Uterus (tissue), 4 donors: Measurements from ENCODE around the gene MAL. TPM values are rescaled to one million over a fixed set of nuclear protein-coding genes. Genes with fewer than 3 reads are reported as not detected.

Experiments
- DNase-seq, 2 donors: peaks; one replicate each; pipeline ENCODE4 v3.0.0-alpha.2; 2019 to 2020
- H3K27ac ChIP-seq, 2 donors: fragments of 200-600 bp; sonication (generic); 1 replicate in 1 of 2; 2 replicates in 1 of 2; pipeline ENCODE4 v1.5.1; 2016 to 2018
- H3K27me3 ChIP-seq, 2 donors: fragments of 200-600 bp; sonication (generic); one replicate each; pipeline ENCODE4 v1.5.1; 2018 to 2019; ENCODE audit warnings: control low read depth in 1 of 2
- H3K36me3 ChIP-seq, 2 donors: fragments of 200-600 bp; sonication (generic); one replicate each; pipeline ENCODE4 v1.5.1; 2019; ENCODE audit warnings: control low read depth in 1 of 2
- H3K4me1 ChIP-seq, 2 donors: fragments of 200-600 bp; sonication (generic); one replicate each; pipeline ENCODE4 v1.5.1; 2018 to 2019; ENCODE audit warnings: control low read depth in 1 of 2
- H3K4me3 ChIP-seq, 2 donors: fragments of 200-600 bp; sonication (generic); 1 replicate in 1 of 2; 2 replicates in 1 of 2; pipeline ENCODE4 v1.5.1; 2018 to 2019; ENCODE audit warnings: mild to moderate bottlenecking in 1 of 2
- H3K9me3 ChIP-seq, 2 donors: fragments of 200-600 bp; sonication (generic); one replicate each; pipeline ENCODE4 v1.5.1; 2019; ENCODE audit warnings: control low read depth in 1 of 2
- CTCF ChIP-seq, 4 experiments: fragments of 200-600 bp in 2 of 4; fragments of 450-650 bp in 2 of 4; sonication (generic) in 2 of 4; IDR thresholded peaks; one replicate each; pipeline ENCODE4 v1.5.1; 2016 to 2019; ENCODE audit warnings: antibody characterized with exemption in 4 of 4, mild to moderate bottlenecking in 2 of 4, moderate library complexity in 1 of 4
- POLR2A ChIP-seq, 2 donors: fragments of 450-650 bp; IDR thresholded peaks; one replicate each; pipeline ENCODE4 v1.6.1; 2016; ENCODE audit warnings: antibody characterized with exemption in 2 of 2, mild to moderate bottlenecking in 1 of 2, moderate library complexity in 1 of 2
- intact Hi-C: fragments of 100-400 bp; cut with DNase I; formaldehyde crosslinking; loops from one replicate; pipeline ENCODE4 v1.15.1; 2023; ENCODE audit warnings: low total_unique reads
- total RNA-seq, 4 donors: library from RNA; depleted of rRNA in 3 of 4; stranded (reverse); fragments of >200 nt in 3 of 4; gene quantifications; one replicate each; pipeline versions ENCODE4 v1.1.0 to v1.2.4, GENCODE V29; 2014 to 2023
- donor health status: DM: yes; HTN: yes; CAD: no.

The MAL gene
- total RNA-seq, 4 donors from 2014 or later: 0.29 to 1.7 (median 1.6) TPM; not detected in 1

DNA sequence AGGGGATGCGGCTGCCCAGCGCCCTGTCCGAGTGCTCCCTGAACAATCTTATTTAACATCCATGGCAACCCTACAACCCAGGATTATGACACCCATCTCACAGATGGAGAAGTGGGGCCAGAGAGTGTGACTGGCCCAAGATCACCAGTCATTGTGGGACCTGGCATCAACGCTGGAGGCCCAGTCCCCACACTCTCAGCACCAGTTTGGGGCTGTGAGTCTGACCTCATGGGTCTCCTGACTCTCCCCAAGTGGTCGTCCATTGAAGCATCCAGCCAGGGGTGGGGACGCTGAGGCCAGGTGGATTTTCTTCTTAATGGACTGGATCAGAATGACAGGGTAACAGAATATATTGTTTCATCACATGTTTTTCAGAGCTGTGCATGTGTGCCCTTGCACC is 24.5 kb downstream of the MAL start:
- no peaks in the 10 kb centered on the region for H3K27me3 ChIP-seq
- DNase-seq: no peak
- intact Hi-C loops: no loop called here
- no peak overlapping the region for H3K4me3 ChIP-seq
- TF ChIP-seq POLR2A (IDR thresholded peaks at IDR 0.05) (no peak), CTCF (IDR thresholded peaks at IDR 0.05) (no peak)
- no peaks in the 10 kb centered on the region for H3K4me1 ChIP-seq
- no peak overlapping the region for H3K27ac ChIP-seq
- no peaks in the 10 kb centered on the region for H3K36me3 ChIP-seq
- H3K9me3 ChIP-seq: no peaks in the 10 kb centered on the region

- DNase-seq: no peak
- H3K27me3 ChIP-seq: no peaks in the 10 kb centered on the region
These were observed 25.1 kb downstream of the MAL start for GRCh38 chr2:95050385-95051300.

GRCh38 chr2:95051626-95052025 is 26.1 kb downstream of the MAL start:
- intact Hi-C loops: no loop called here
- no peaks in the 10 kb centered on the region for H3K27me3 ChIP-seq
- TF ChIP-seq POLR2A (IDR thresholded peaks at IDR 0.05) (no peak), CTCF (IDR thresholded peaks at IDR 0.05) (no peak)
- no peak overlapping the region for H3K4me3 ChIP-seq
- no peak overlapping the region for H3K27ac ChIP-seq
- no peaks in the 10 kb centered on the region for H3K36me3 ChIP-seq
- no peak for DNase-seq
- H3K4me1 ChIP-seq: no peaks in the 10 kb centered on the region
- no peaks in the 10 kb centered on the region for H3K9me3 ChIP-seq

More at GRCh38 chr2:95050385-95051300, 25.1 kb downstream of the MAL start:
- intact Hi-C loops: no loop called here
- Histone ChIP-seq H3K4me1 (no peaks in the 10 kb centered on the region), H3K4me3 (no peak overlapping the region), H3K27ac (no peak overlapping the region), H3K36me3 (no peaks in the 10 kb centered on the region), H3K9me3 (no peaks in the 10 kb centered on the region)
- TF ChIP-seq POLR2A (IDR thresholded peaks at IDR 0.05) (no peak), CTCF (IDR thresholded peaks at IDR 0.05) (no peak)

DNA sequence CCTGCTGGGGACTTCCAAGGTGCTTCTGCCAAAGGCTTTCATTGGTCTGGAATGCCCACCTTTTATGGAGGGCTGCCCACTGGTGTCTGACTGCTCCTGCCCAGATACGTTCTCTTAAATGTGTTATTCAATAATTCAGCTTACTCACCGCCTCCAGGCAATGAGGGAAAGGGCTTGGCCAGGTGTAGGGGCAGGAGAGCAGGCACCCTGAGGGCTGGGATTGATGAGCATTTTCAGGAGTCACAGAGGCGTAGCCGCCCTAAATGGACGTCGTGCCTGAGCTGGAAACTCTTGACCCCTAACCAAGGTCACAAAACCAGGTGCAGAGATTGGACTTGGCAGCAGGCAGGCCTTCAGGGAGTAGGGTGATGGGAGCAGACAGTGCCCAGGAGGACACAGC is 26.8 kb downstream of the MAL start:
- H3K4me1 ChIP-seq: no peaks in the 10 kb centered on the region
- H3K4me3 ChIP-seq: no peak overlapping the region
- H3K36me3 ChIP-seq: no peaks in the 10 kb centered on the region
- no peaks in the 10 kb centered on the region for H3K27me3 ChIP-seq
- intact Hi-C loops: no loop called here
- DNase-seq: no peak
- TF ChIP-seq CTCF (IDR thresholded peaks at IDR 0.05) (no peak), POLR2A (IDR thresholded peaks at IDR 0.05) (no peak)
- H3K27ac ChIP-seq: no peak overlapping the region
- no peaks in the 10 kb centered on the region for H3K9me3 ChIP-seq

- TF ChIP-seq CTCF (IDR thresholded peaks at IDR 0.05): no peak
- TF ChIP-seq POLR2A (IDR thresholded peaks at IDR 0.05): no peak
- no peaks in the 10 kb centered on the region for H3K4me1 ChIP-seq
- H3K9me3 ChIP-seq: no peaks in the 10 kb centered on the region
- intact Hi-C loops: no loop called here
- no peak overlapping the region for H3K27ac ChIP-seq
- no peak overlapping the region for H3K4me3 ChIP-seq
- H3K27me3 ChIP-seq: no peaks in the 10 kb centered on the region
- H3K36me3 ChIP-seq: no peaks in the 10 kb centered on the region
- no peak for DNase-seq
These were observed 27.4 kb downstream of the MAL start for GRCh38 chr2:95052804-95053479.
